Spleen (tissue), 11 donors: ENCODE data around the gene NCK2. TPM values are rescaled to one million over a fixed set of nuclear protein-coding genes. Genes with fewer than 3 reads are reported as not detected.

Source experiments
- DNase-seq: peaks from one replicate; pipeline ENCODE4 v3.0.0-alpha.2; 2020
- H3K27ac ChIP-seq, 8 donors: fragments of 200-600 bp; sonication (generic) in 7 of 8; 1 replicate in 4 of 8; 2 replicates in 4 of 8; pipeline versions ENCODE4 v1.5.0 to v1.8.0; 2016 to 2021; ENCODE audit warnings: inconsistent platforms in 4 of 8, mild to moderate bottlenecking in 4 of 8, moderate library complexity in 1 of 8
- H3K27me3 ChIP-seq, 7 donors: fragments of 200-600 bp; sonication (generic) in 6 of 7; replicated peaks in 1 of 7; 1 replicate in 4 of 7; 2 replicates in 3 of 7; pipeline versions ENCODE4 v1.5.0 to v1.8.0; 2016 to 2021; ENCODE audit warnings: inconsistent platforms in 3 of 7, mild to moderate bottlenecking in 1 of 7
- H3K36me3 ChIP-seq, 6 donors: fragments of 200-600 bp; sonication (generic) in 5 of 6; 1 replicate in 4 of 6; 2 replicates in 2 of 6; pipeline versions ENCODE4 v1.5.0 to v1.8.0; 2016 to 2021; ENCODE audit warnings: inconsistent platforms in 2 of 6
- H3K4me1 ChIP-seq, 6 donors: fragments of 200-600 bp; sonication (generic) in 5 of 6; 1 replicate in 3 of 6; 2 replicates in 3 of 6; pipeline versions ENCODE4 v1.5.0 to v1.8.0; 2016 to 2021; ENCODE audit warnings: inconsistent platforms in 3 of 6
- H3K4me3 ChIP-seq, 8 donors: fragments of 200-600 bp; sonication (generic) in 7 of 8; 1 replicate in 4 of 8; 2 replicates in 4 of 8; pipeline versions ENCODE4 v1.5.0 to v1.8.0; 2016 to 2021; ENCODE audit warnings: inconsistent platforms in 4 of 8, mild to moderate bottlenecking in 4 of 8, moderate library complexity in 2 of 8
- H3K9me3 ChIP-seq, 8 donors: fragments of 200-600 bp; sonication (generic) in 7 of 8; 1 replicate in 4 of 8; 2 replicates in 4 of 8; pipeline versions ENCODE4 v1.5.0 to v1.8.0; 2016 to 2021; ENCODE audit warnings: inconsistent platforms in 4 of 8
- POLR2A ChIP-seq, 3 donors: fragments of 450-650 bp; IDR thresholded peaks; one replicate each; pipeline ENCODE4 v1.5.1; 2017; ENCODE audit warnings: antibody characterized with exemption in 3 of 3, mild to moderate bottlenecking in 1 of 3
- POLR2AphosphoS5 ChIP-seq, 3 donors: sonication (generic); formaldehyde crosslinking; IDR thresholded peaks; one replicate each; pipeline ENCODE4 v1.5.1; 2017; ENCODE audit warnings: antibody characterized with exemption in 3 of 3
- WGBS, 5 donors: extraction: QIAGEN DNeasy Blood & Tissue Kit in 3 of 5; methylation state at CpG; one replicate each; pipeline versions ENCODE4 v1.1.5 to v1.1.7; 2013 to 2018; 5-methylcytosine and 5-hydroxymethylcytosine counted together
- intact Hi-C: fragments of 100-400 bp; cut with DNase I; formaldehyde crosslinking; loops from one replicate; pipeline ENCODE4 v1.15.0; 2023; ENCODE audit warnings: low total_unique reads
- polyA plus RNA-seq, 3 donors: library from polyadenylated mRNA; stranded (reverse); fragments of 200-250 nt; gene quantifications; one replicate each; pipeline ENCODE4 v1.2.1, GENCODE V29; 2013
- total RNA-seq, 7 donors: library from RNA; depleted of rRNA in 3 of 7; stranded (reverse); fragments of >200 nt in 3 of 7; fragmentation: NEBNext Ultra II Directional in 4 of 7; extraction: Animal tissue kit (Norgen Biotek cat#: 25700) in 4 of 7; gene quantifications; one replicate each; pipeline versions ENCODE4 v1.1.0 to v1.2.1, GENCODE V29; 2016 to 2021
- TF ChIP-seq, protein P1 (sequence below), 11 experiments: fragments of 200-600 bp in 7 of 11; fragments of 450-650 bp in 4 of 11; sonication (generic) in 4 of 11; IDR thresholded peaks in 8 of 11; conservative IDR thresholded peaks in 3 of 11; 1 replicate in 7 of 11; 2 replicates in 4 of 11; pipeline versions ENCODE4 v1.4.0 to v1.8.0; 2016 to 2021; ENCODE audit warnings: antibody characterized with exemption in 11 of 11, inconsistent platforms in 4 of 11, mild to moderate bottlenecking in 1 of 11
- donor health status: healthy with polysubstance abuse.
- donor health status: DM: no; HTN: no; CAD: no; lungs with moderate emphysema.
- donor health status: DM: no; HTN: no; CAD: no.
- donor health status: Bipolar disorder and iron deficiency.
- donor health status: healthy.
- donor health status: DM: no; HTN: no; CAD: no.
- donor health status: DM: yes; HTN: yes; CAD: no.

The NCK2 gene
- total and polyA plus RNA-seq, 10 donors, result 21.5 to 106 (median 62.6) TPM

DNA sequence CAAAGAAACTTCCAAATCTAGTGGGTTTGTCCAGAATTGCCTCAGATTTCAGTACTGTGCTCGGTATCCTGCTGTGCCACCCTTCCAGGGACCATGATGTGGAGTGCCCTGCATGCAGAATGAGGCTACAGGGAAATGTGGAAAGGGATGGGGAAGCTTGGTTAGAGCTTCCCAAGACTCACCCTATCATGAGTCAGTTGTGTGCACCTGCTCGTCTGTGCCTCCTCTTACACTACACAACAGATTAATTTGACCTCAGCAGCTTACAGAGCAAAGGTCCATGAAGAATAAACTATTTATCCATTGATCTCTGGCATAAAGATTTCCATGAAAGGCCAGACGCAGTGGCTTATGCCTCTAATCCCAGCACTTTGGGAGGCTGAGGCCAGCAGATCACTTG, 21.3 kb upstream of the NCK2 start:
- H3K27me3 ChIP-seq, result no peaks in the 10 kb centered on the region
- TF ChIP-seq, protein P1, sequence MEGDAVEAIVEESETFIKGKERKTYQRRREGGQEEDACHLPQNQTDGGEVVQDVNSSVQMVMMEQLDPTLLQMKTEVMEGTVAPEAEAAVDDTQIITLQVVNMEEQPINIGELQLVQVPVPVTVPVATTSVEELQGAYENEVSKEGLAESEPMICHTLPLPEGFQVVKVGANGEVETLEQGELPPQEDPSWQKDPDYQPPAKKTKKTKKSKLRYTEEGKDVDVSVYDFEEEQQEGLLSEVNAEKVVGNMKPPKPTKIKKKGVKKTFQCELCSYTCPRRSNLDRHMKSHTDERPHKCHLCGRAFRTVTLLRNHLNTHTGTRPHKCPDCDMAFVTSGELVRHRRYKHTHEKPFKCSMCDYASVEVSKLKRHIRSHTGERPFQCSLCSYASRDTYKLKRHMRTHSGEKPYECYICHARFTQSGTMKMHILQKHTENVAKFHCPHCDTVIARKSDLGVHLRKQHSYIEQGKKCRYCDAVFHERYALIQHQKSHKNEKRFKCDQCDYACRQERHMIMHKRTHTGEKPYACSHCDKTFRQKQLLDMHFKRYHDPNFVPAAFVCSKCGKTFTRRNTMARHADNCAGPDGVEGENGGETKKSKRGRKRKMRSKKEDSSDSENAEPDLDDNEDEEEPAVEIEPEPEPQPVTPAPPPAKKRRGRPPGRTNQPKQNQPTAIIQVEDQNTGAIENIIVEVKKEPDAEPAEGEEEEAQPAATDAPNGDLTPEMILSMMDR (IDR thresholded peaks at IDR 0.05 in 8 of 11, conservative IDR thresholded peaks at IDR 0.05 in 3 of 11), result no peak
- TF ChIP-seq POLR2A (IDR thresholded peaks at IDR 0.05), result no peak
- no peak for TF ChIP-seq POLR2AphosphoS5 (IDR thresholded peaks at IDR 0.05)
- no peak overlapping the region for H3K4me3 ChIP-seq
- intact Hi-C loops, result no loop called here
- no peak overlapping the region for H3K27ac ChIP-seq
- 51 to 95% (median 80%) methylated on average over 3 of the region's 3 CpGs for WGBS, 5 donors
- H3K4me1 ChIP-seq, result no peaks in the 10 kb centered on the region
- H3K9me3 ChIP-seq, result peaks cover 0 to 14% (median 13%) of the 10 kb centered on the region in 8 donors
- no peaks in the 10 kb centered on the region for H3K36me3 ChIP-seq
- DNase-seq, result no peak

DNA sequence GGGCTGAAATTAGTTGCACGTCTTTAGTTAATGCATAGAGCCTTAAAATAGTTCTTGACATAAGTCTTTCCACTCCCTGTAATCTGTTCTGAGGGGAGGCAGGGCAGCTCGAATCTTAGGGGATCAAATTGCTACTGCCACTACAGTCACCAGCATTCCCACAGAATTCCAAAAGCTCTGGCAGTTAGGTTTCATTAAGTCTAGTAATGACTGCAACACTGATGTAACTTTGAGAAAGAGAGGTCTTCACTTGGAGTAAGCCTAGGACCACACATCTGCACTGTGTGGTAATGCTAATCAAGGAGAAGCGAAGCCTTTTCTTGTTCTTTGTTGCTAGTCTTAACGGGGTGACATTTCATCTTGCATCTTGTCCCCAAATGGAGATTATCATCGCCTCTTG, 19.3 kb upstream of the NCK2 start:
- 63 to 88% (median 79%) methylated on average over 5 of the region's 5 CpGs for WGBS, 5 donors

DNA sequence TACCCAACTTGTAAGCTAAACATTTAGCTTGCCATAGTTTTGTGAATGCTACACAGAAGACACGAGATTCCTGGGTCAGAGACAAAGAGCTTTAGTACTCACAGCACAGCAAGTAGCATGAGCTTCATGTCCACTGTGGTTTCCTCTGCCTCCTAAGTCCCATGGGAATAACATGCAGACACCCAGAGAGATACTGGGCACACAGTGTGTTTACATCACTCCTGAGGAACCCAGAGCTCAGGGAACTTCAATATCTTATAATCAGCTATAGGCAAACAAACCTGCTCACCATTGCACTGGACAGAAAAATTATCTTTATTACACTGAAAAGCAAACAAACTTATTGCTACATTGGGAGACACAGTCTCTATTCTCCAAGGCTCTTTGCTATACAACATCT, 14.5 kb upstream of the NCK2 start:
- Histone ChIP-seq H3K36me3 (no peaks in the 10 kb centered on the region), H3K4me1 (peaks cover 0 to 28% (median 8%) of the 10 kb centered on the region in 6 donors), H3K27ac (no peak overlapping the region), H3K27me3 (no peaks in the 10 kb centered on the region), H3K9me3 (peaks cover 0 to 20% (median 13%) of the 10 kb centered on the region in 8 donors), H3K4me3 (no peak overlapping the region)
- intact Hi-C loops, result no loop called here
- TF ChIP-seq POLR2AphosphoS5 (IDR thresholded peaks at IDR 0.05), result no peak
- DNase-seq, result no peak
- 73 to 100% (median 80%) methylated on average over 1 of the region's 1 CpG for WGBS, 5 donors

More for the DNA sequence above, 19.3 kb upstream of the NCK2 start:
- no peaks in the 10 kb centered on the region for H3K36me3 ChIP-seq
- intact Hi-C loops, result no loop called here
- no peaks in the 10 kb centered on the region for H3K4me1 ChIP-seq
- H3K27ac ChIP-seq, result no peak overlapping the region
- no peaks in the 10 kb centered on the region for H3K27me3 ChIP-seq
- peaks cover 0 to 19% (median 13%) of the 10 kb centered on the region in 8 donors for H3K9me3 ChIP-seq
- no peak for TF ChIP-seq POLR2A (IDR thresholded peaks at IDR 0.05)
- TF ChIP-seq POLR2AphosphoS5 (IDR thresholded peaks at IDR 0.05), result no peak
- TF ChIP-seq, protein P1 (IDR thresholded peaks at IDR 0.05 in 8 of 11, conservative IDR thresholded peaks at IDR 0.05 in 3 of 11), result no peak
- no peak for DNase-seq
- no peak overlapping the region for H3K4me3 ChIP-seq

DNA sequence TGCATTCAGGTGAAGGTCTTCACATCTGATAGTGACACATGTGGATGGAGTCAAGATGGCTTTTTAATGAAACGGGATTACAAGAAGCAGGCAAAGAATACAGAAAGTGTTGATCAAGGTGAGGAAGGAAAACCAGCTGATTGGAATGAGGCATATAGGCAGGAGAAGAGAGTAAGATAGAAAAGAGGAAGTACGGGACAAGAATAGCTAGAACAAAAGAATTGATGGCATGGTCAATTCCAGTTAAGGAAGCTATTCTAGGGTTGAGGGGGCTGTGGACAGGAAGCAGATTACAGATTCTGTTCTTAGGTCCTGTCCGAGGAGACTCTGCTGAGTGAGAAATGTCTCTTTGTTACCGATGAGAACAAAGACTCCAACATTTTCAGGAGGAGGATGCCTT, 13.2 kb upstream of the NCK2 start:
- Histone ChIP-seq H3K9me3 (peaks cover 0 to 20% (median 13%) of the 10 kb centered on the region in 8 donors), H3K27ac (peak overlapping the region in 2 of 8 donors; percentile 7 to 30), H3K4me3 (no peak overlapping the region), H3K4me1 (peaks cover 0 to 30% (median 8%) of the 10 kb centered on the region in 6 donors), H3K27me3 (no peaks in the 10 kb centered on the region), H3K36me3 (no peaks in the 10 kb centered on the region)
- WGBS, 5 donors, result 25 to 37% (median 29%) methylated on average over 4 of the region's 4 CpGs
- TF ChIP-seq, protein P1 (IDR thresholded peaks at IDR 0.05 in 8 of 11, conservative IDR thresholded peaks at IDR 0.05 in 3 of 11), result no peak
- no peak for TF ChIP-seq POLR2AphosphoS5 (IDR thresholded peaks at IDR 0.05)
- TF ChIP-seq POLR2A (IDR thresholded peaks at IDR 0.05), result no peak
- no peak for DNase-seq
- intact Hi-C loops, result no loop called here

DNA sequence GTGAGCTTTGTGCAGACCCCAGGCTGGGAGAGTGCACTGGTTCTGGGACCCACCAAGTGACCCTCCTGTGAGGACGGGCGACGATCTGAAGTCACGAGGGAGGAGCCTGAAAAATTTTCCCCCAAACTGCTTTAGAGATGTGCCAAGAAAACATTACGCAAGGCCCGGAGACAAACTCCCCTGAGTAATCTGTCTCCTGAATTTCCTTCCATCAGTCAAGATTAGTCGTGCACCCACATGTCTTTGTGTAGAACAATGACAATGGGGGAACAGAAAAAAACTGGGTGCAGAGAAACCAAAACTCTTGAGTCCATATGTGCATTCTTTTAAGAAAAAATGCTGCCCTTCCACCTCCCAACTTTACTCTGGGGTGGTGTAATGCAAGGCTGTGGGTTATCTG, 12.6 kb upstream of the NCK2 start:
- 42 to 65% (median 56%) methylated on average over 7 of the region's 7 CpGs for WGBS, 5 donors
- Histone ChIP-seq H3K4me3 (no peak overlapping the region), H3K36me3 (no peaks in the 10 kb centered on the region), H3K9me3 (peaks cover 0 to 14% (median 8%) of the 10 kb centered on the region in 8 donors), H3K27me3 (no peaks in the 10 kb centered on the region), H3K27ac (peak overlapping the region in 2 of 8 donors; percentile 7 to 30), H3K4me1 (peaks cover 0 to 30% (median 8%) of the 10 kb centered on the region in 6 donors)
- no peak for DNase-seq
- no peak for TF ChIP-seq POLR2A (IDR thresholded peaks at IDR 0.05)
- TF ChIP-seq POLR2AphosphoS5 (IDR thresholded peaks at IDR 0.05), result no peak
- TF ChIP-seq, protein P1 (IDR thresholded peaks at IDR 0.05 in 8 of 11, conservative IDR thresholded peaks at IDR 0.05 in 3 of 11), result no peak
- intact Hi-C loops, result no loop called here
